B cell (primary cell): Measurements from ENCODE around the gene SLC35A3. TPM values are rescaled to one million over a fixed set of nuclear protein-coding genes. Genes with fewer than 3 reads are reported as not detected.
"Not testable (repeated sequence)": the region's sequence is repeated elsewhere in the genome, so short reads cannot be mapped to it uniquely, and the experiment has no call there.

Experiments used
- ATAC-seq: fragments of 200-7000 bp; cut with Tn5 transposase; one replicate; pipeline ENCODE4 v1.10.0; 2021; ENCODE audit warnings: low read depth, mild to moderate bottlenecking, moderate number of reproducible peaks, moderate library complexity
- CTCF ChIA-PET: fragments of 350-600 bp; sonication (Branson Sonifier 250); formaldehyde crosslinking; loops from one replicate; lab custom pipeline; 2021; ENCODE audit warnings: antibody characterized with exemption, inconsistent platforms; lab: Charles Lee
- POLR2A ChIA-PET: fragments of 350-600 bp; sonication (Branson Sonifier 250); formaldehyde crosslinking; loops from one replicate; lab custom pipeline; 2021; ENCODE audit warnings: antibody characterized with exemption; lab: Charles Lee
- DNase-seq: peaks from one replicate; pipeline ENCODE4 v3.0.0; 2013
- H2AFZ ChIP-seq: 2 replicates; pipeline ENCODE4 v1.6.1; 2012; ENCODE audit warnings: mild to moderate bottlenecking, low read depth, low read length; ENCODE audit not compliant: insufficient read depth, poor library complexity, severe bottlenecking
- H3K27ac ChIP-seq, 2 donors: 1 replicate in 1 of 2; 2 replicates in 1 of 2; pipeline ENCODE4 v1.5.1; 2012 to 2013; ENCODE audit warnings: low read length in 2 of 2, mild to moderate bottlenecking in 2 of 2, moderate library complexity in 1 of 2
- H3K27me3 ChIP-seq, 4 experiments: fragments of 200-600 bp in 1 of 4; sonication (generic) in 1 of 4; replicated peaks in 1 of 4; 1 replicate in 2 of 4; 2 replicates in 2 of 4; pipeline versions ENCODE4 v1.6.1 to v1.7.0; 2013 to 2016; ENCODE audit warnings: low read length in 3 of 4, mild to moderate bottlenecking in 2 of 4, mixed read lengths in 1 of 4, moderate library complexity in 1 of 4; ENCODE audit not compliant: insufficient read depth in 4 of 4, control insufficient read depth in 3 of 4; ENCODE audit errors: control extremely low read depth in 1 of 4
- H3K36me3 ChIP-seq, 2 experiments: replicated peaks in 1 of 2; 1 replicate in 1 of 2; 2 replicates in 1 of 2; pipeline versions ENCODE4 v1.6.1 to v1.7.1; 2013; ENCODE audit warnings: low read length in 1 of 2; ENCODE audit not compliant: insufficient read depth in 2 of 2, control insufficient read depth in 1 of 2; ENCODE audit errors: control extremely low read depth in 1 of 2, extremely low read depth in 1 of 2
- H3K4me1 ChIP-seq, 2 donors: fragments of 200-600 bp in 1 of 2; sonication (generic) in 1 of 2; 1 replicate in 1 of 2; 2 replicates in 1 of 2; pipeline versions ENCODE4 v1.5.1 to v1.6.1; 2013 to 2017; ENCODE audit warnings: low read length in 2 of 2; ENCODE audit not compliant: control insufficient read depth in 2 of 2, insufficient read depth in 2 of 2
- H3K4me2 ChIP-seq: replicated peaks from 2 replicates; pipeline ENCODE3; 2012; ENCODE audit warnings: mild to moderate bottlenecking, low read depth, low read length; ENCODE audit not compliant: poor library complexity, severe bottlenecking
- H3K4me3 ChIP-seq, 5 experiments: fragments of 200-600 bp in 1 of 5; sonication (generic) in 1 of 5; 1 replicate in 3 of 5; 2 replicates in 2 of 5; pipeline versions ENCODE4 v1.5.1 to v1.7.0; 2011 to 2016; ENCODE audit warnings: low read length in 4 of 5, mild to moderate bottlenecking in 4 of 5, low read depth in 2 of 5, control low read depth in 1 of 5, moderate library complexity in 1 of 5; ENCODE audit not compliant: insufficient read depth in 1 of 5; ENCODE audit errors: control extremely low read depth in 1 of 5, extremely low read depth in 1 of 5
- H3K79me2 ChIP-seq: fragments of 200-600 bp; sonication (generic); one replicate; pipeline ENCODE4 v1.6.0; 2016; ENCODE audit warnings: low read length; ENCODE audit not compliant: control insufficient read depth, insufficient read depth
- H3K9ac ChIP-seq: fragments of 200-600 bp; sonication (generic); 2 replicates; pipeline ENCODE4 v1.6.1; 2017; ENCODE audit warnings: mild to moderate bottlenecking, low read length, moderate library complexity
- H3K9me3 ChIP-seq, 3 donors: one replicate each; pipeline versions ENCODE4 v1.6.1 to v1.7.1; 2013; ENCODE audit warnings: low read length in 2 of 3; ENCODE audit not compliant: control insufficient read depth in 2 of 3, insufficient read depth in 1 of 3; ENCODE audit errors: control extremely low read depth in 1 of 3
- H4K20me1 ChIP-seq: 2 replicates; pipeline ENCODE4 v1.6.0; 2012; ENCODE audit warnings: mild to moderate bottlenecking, low read length; ENCODE audit not compliant: insufficient read depth, control insufficient read depth, poor library complexity, severe bottlenecking
- H3K27ac Mint-ChIP-seq: one replicate; pipeline ENCODE4 v1.8.0; 2021; ENCODE audit warnings: mixed read lengths
- H3K27me3 Mint-ChIP-seq: one replicate; pipeline ENCODE4 v1.8.0; 2021; ENCODE audit warnings: mixed read lengths
- H3K4me1 Mint-ChIP-seq: one replicate; pipeline ENCODE4 v1.8.0; 2021; ENCODE audit warnings: mixed read lengths
- H3K4me3 Mint-ChIP-seq: one replicate; pipeline ENCODE4 v1.8.0; 2021; ENCODE audit warnings: mixed read lengths
- H3K9me3 Mint-ChIP-seq: one replicate; pipeline ENCODE4 v1.8.0; 2022; ENCODE audit warnings: mixed read lengths; ENCODE audit not compliant: insufficient read depth
- EZH2 ChIP-seq: IDR thresholded peaks from 2 replicates; pipeline ENCODE4 v1.6.1; 2012; ENCODE audit warnings: borderline replicate concordance, low read depth, mild to moderate bottlenecking, moderate library complexity, low read length; ENCODE audit not compliant: insufficient read depth, poor library complexity, severe bottlenecking
- WGBS: methylation state at CpG from one replicate; pipeline ENCODE4 v1.1.5; 2013; ENCODE audit warnings: missing lambda C conversion rate; ENCODE audit not compliant: insufficient coverage; 5-methylcytosine and 5-hydroxymethylcytosine counted together
- intact Hi-C: fragments of 100-400 bp; cut with micrococcal nuclease; formaldehyde crosslinking; loops from one replicate; pipeline ENCODE4 v1.10.0; 2022
- polyA plus RNA-seq: library from polyadenylated mRNA; depleted of rRNA; stranded (reverse); fragments of >200 nt; gene quantifications from 2 replicates; pipeline ENCODE4 v1.2.3, GENCODE V29; 2012
- total RNA-seq, 2 donors: library from RNA; stranded (reverse); fragments of 120-200 nt in 1 of 2; gene quantifications; 1 replicate in 1 of 2; 2 replicates in 1 of 2; pipeline versions ENCODE4 v1.2.3 to v1.2.4, GENCODE V29; 2013 to 2022
- TF ChIP-seq, protein P1 (sequence below): fragments of 200-600 bp; IDR thresholded peaks from one replicate; pipeline ENCODE4 v1.8.0; 2022; ENCODE audit warnings: antibody characterized with exemption, mild to moderate bottlenecking

SLC35A3 gene
- total and polyA plus RNA-seq, 2 donors (not counting 1 experiment from before 2014, with no cell fraction given) = 10.7 to 30.2 TPM

DNA sequence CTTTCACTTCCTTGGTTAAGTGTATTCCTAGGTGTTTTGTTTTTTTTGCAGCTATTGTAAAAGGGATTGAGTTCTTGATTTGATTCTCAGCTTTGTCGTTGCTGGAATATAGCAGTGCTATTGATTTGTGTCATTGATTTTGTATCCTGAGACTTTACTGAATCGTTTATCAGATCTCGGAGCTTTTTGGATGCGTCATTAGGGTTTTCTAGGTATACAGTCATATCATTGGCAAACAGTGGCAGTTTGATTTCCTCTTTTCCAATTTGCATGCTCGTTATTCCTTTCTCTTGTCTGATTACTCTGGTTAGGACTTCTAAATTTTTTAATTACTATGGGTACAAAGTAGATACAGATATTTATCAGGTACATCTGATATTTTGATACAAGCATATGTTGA lies 75.4 kb downstream of the SLC35A3 start:
- no peak for DNase-seq
- Histone ChIP-seq H3K27me3 (no peaks in the 10 kb centered on the region), H4K20me1 (peaks cover 19% of the 10 kb centered on the region), H3K36me3 (peaks cover 0 to 2% of the 10 kb centered on the region in 2 experiments), H3K79me2 (peaks cover 96% of the 10 kb centered on the region), H3K4me1 (peaks cover 36 to 49% of the 10 kb centered on the region in 2 donors), H2AFZ (no peak overlapping the region), H3K27ac (no peak overlapping the region), H3K4me3 (no peak overlapping the region), H3K4me2 (no peak overlapping the region), H3K9me3 (no peaks in the 10 kb centered on the region), H3K9ac (no peak overlapping the region)
- intact Hi-C loops = no loop called here
- WGBS = 92% methylated on average over 3 of the region's 5 CpGs
- ChIA-PET CTCF (interaction anchor here (0.6 kb wide), 1 partner anchor 18 kb away, joined by 7 read pairs; no protein-coding TSS in a partner anchor), POLR2A (no interaction called here)
- Mint-ChIP-seq H3K4me3 (peak overlapping the region; percentile 4), H3K4me1 (peaks cover 75% of the 10 kb centered on the region), H3K27ac (peak overlapping the region; percentile 11), H3K27me3 (no peaks in the 10 kb centered on the region), H3K9me3 (no peaks in the 10 kb centered on the region)
- no peak for TF ChIP-seq EZH2
- TF ChIP-seq, protein P1, sequence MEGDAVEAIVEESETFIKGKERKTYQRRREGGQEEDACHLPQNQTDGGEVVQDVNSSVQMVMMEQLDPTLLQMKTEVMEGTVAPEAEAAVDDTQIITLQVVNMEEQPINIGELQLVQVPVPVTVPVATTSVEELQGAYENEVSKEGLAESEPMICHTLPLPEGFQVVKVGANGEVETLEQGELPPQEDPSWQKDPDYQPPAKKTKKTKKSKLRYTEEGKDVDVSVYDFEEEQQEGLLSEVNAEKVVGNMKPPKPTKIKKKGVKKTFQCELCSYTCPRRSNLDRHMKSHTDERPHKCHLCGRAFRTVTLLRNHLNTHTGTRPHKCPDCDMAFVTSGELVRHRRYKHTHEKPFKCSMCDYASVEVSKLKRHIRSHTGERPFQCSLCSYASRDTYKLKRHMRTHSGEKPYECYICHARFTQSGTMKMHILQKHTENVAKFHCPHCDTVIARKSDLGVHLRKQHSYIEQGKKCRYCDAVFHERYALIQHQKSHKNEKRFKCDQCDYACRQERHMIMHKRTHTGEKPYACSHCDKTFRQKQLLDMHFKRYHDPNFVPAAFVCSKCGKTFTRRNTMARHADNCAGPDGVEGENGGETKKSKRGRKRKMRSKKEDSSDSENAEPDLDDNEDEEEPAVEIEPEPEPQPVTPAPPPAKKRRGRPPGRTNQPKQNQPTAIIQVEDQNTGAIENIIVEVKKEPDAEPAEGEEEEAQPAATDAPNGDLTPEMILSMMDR = no peak
- no peak for ATAC-seq

DNA sequence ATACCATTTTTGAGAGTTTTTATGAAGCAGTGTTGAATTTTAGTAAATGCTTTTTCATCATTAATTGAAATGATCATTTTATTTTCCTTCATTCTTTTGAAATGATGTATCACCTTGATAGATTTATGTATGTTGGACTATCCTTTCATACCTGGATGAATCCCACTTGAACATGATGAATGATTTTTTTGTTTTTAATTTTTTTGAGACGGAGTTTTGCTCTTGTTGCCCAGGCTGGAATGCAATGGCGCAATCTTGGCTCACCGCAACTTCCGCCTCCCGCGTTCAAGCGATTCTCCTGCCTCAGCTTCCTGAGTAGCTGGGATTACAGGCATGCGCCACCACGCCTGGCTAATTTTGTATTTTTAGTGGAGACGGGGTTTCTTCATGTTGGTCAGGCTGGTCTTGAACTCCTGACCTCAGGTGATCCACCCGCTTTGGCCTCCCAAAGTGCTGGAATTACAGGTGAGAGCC lies 77.5 kb downstream of the SLC35A3 start:
- peak overlapping the region; percentile 15 to 72 for H3K27ac ChIP-seq

More for the DNA sequence above, 77.5 kb downstream of the SLC35A3 start:
- H3K4me1 ChIP-seq = peaks cover 26 to 36% of the 10 kb centered on the region in 2 donors
- intact Hi-C loops, H3K9me3 ChIP-seq, CTCF ChIA-PET, H3K9ac ChIP-seq, ATAC-seq, H3K36me3 ChIP-seq, H3K9me3 Mint-ChIP-seq, H3K27me3 ChIP-seq, H2AFZ ChIP-seq, H3K27me3 Mint-ChIP-seq, DNase-seq: not testable (repeated sequence)
- Mint-ChIP-seq H3K4me1 (peaks cover 65% of the 10 kb centered on the region), H3K27ac (peak overlapping the region; percentile 79), H3K4me3 (peak overlapping the region; percentile 70)
- peak overlapping the region in 2 of 5 experiments; percentile 3 to 56 for H3K4me3 ChIP-seq
- peaks cover 95% of the 10 kb centered on the region for H3K79me2 ChIP-seq
- POLR2A ChIA-PET = interaction anchor here (1.1 kb wide), 1 partner anchor 9 kb away, joined by 4 read pairs; a partner anchor contains a TSS
- peak overlapping the region; percentile 61 for H3K4me2 ChIP-seq
- H4K20me1 ChIP-seq = peaks cover 27% of the 10 kb centered on the region
- 91% methylated on average over 6 of the region's 11 CpGs for WGBS
